HG03521 (cell line): ENCODE measurements around the gene IGHMBP2.

Source experiments
- ATAC-seq: cut with Tn5 transposase; IDR thresholded peaks from one replicate; pipeline ENCODE4 v1.9.1; 2021; ENCODE audit warnings: mild to moderate bottlenecking, moderate library complexity; ENCODE audit not compliant: unreplicated experiment

The IGHMBP2 gene

DNA sequence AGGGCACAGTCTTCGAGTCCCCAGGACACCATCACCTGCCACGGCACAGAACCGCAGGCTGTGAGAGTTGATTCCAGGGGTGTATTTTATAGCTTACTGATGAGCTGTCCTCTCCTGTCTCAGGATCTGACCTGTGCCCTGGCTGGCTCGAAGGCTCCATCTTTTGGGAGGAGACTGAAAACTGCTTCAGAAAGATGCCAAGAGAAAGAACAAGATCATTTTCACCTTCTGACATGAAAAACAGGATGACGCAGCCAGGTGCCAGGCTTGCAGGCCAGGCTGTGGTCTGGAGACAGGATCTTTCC lies 74.9 kb downstream of the IGHMBP2 start:
- ATAC-seq: no peak

DNA sequence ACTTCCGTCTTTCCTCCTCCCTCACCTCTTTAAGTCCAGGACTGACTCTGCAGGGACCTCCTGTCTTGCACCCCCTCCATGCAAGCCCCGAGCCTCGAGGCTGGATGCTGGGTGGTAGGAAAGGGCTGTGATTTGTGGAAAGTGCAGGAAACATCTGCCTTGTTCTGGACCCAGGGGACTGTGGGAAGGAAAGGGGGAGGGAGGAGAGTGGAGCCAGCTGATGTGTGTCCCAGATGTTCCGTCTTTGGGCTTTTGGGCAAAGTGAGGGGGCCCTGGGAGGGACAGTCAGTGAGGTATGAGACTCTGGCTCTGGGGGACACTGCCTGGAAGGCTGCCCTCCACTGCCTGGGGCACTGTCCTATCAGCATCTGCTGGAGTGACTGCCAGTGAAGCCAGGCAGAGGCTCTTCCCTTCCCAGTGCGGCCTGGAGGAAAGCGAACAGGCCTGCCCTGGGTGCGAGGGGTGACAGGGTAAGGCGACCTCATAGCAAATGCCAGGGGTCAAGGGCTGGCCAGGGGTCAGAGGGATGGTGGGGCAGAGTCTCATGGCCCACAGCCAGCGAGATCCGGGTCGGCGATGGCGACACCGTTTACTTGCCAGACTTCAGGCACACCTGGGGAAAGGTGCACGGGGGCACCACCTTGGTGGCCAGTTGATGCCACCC lies 75.4 kb downstream of the IGHMBP2 start:
- ATAC-seq: no peak

DNA sequence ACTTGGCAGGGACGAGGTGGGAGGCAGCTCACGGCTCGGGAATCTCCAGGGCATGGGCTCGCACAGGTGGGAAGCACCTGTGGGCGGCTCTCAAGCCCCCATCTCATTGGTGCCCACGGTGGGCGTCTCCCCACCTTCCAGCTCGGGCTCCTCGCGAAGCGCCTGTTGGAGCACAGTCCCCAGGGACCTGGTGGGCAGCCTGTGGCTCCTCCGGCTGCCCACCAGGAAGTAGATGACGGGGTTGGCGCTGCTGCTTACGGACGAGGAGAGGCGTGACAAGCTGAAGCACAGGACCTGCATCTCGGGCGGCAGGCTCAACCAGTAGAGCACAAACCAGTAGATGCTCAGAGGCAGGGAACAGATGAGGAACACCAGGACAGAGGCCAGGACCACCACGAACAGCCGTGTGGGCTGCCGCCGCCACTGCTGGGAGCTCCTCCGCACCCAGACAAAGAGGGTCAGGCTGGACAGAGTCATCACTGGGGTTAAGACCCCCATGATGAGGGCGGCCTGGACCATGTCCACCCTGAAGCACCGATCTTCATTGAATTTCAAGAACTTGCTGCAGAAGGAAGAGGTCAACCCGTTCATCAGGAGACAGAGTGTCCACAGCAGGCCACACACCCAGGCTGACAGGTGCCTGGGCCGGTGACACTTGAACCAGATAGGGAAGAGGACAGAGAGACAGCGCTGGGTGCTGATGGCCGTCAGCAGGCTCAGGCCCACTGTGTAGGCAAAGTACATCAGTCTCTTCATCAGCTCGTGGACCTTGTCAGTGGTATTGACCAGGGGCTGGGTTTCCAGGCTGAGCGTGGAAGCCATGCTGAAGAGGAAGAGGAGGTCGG lies 76.5 kb downstream of the IGHMBP2 start:
- ATAC-seq: no peak

DNA sequence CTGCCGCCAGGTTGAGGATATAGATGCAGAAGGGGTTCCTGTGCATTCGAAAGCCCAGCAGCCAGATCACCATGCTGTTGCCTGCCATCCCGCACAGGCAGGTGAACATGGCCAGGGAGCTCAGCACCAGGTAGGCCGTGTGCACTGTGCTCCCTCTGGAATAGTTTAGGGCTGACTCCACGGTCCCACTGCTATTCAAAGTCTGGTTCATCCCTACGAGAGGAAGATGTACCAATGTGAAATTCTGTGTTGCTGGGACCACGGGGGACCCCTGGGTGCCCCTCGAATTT lies 77.0 kb downstream of the IGHMBP2 start, which contains the start of gene MRGPRD:
Gene MRGPRD (minus strand): TSS at position 211 of the 290 bp plus-strand sequence. CDS start 0 bp downstream, at position 211.
- ATAC-seq: no peak

DNA sequence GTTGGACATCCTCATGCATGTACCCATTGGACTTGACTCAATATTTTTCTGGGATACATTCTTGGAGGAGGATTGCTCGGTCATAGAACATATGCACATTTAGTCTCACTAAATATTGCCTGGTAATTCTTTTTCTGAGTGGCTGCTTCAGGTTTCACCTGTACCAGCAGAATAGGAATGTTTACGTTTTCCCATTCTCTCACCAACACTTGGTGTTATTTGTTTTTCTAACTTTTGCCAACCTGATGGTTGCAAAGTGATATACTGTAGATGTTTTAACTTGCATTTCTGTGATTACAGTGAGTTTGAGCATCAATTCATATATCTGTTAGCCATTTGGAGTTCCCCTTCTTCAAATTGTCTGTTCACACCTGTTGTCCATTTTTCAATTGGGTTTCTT lies 78.4 kb downstream of the IGHMBP2 start:
- ATAC-seq: no peak

DNA sequence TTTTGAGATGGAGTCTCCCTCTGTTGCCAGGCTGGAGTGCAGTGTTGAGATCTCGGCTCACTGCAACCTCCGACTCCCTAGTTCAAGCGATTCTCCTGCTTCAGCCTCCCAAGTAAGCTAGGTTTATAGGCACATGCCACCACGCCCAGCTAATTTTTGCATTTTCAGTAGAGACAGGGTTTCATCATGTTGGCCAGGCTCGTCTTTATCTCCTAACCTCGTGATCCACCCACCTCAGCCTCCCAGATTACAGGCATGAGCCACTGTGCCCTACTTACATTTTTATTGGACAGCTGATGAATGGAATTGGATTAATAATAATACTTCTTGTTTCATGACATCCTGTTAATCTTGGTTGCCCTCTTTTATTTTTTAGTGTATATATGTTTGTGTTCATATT lies 80.1 kb downstream of the IGHMBP2 start:
- no peak for ATAC-seq

DNA sequence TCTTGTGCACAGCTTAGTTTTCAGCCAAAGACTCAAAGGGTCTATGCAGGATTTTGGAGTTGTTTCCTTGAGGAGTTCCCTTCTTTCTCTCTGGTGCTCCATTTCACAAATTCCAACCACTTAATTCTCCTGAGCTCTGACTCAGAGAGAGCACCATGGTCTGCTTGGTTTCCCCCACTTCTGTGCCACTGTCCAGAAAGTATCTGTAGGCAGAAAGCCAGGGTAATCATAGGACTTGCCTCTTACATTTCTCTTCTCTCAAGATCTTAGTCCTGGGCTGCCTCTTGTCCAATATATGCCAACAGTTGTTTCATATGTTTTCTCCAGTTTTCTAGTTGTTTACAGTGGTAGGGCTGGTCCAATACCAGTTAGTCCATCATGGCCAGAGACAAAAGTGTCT lies 83.5 kb downstream of the IGHMBP2 start:
- no peak for ATAC-seq

DNA sequence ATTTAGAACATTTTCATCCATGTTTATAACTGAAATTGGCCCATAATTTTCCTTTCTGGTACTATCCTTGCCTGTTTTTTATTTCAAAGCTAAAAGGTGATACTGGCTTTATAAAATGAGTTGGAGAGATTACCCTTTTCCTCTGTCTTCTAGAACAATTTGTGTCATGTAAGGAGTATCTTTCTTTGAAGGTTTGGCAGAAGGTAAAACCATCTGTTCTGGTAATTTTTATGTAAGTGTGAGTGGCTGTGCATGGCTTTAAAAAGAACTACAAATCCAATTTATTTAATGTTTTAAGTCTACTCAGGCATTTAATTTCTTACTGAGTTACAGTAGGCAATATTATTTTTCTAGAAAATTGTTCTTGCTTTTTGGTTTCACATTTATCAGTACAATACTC lies 84.8 kb downstream of the IGHMBP2 start:
- no peak for ATAC-seq
